Right forelimb (tissue), 1 donor: ENCODE data around the gene SEC61B.

Experiments
- DNase-seq: peaks from one replicate; pipeline ENCODE4 v3.0.0-alpha.2; 2018

SEC61B gene

DNA sequence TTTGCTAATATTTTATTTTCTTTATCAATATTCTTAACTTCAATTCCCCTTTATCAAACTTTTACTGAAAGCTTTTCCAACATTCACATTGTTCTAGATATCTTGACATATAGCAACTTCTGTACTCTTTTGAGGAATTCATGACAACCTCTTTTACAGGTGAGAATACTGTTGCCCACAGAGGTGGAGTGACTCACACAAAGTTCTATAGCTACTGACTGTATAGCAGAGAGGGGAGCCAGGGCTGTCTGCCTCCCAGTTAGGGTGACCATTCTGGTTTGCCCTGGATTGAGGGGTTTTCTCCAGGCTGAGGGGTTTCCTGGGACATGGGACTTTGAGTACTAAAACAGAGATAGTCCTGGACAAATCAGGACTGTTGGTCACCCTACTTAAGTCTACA, 16.2 kb downstream of the SEC61B start:
- no peak for DNase-seq

DNA sequence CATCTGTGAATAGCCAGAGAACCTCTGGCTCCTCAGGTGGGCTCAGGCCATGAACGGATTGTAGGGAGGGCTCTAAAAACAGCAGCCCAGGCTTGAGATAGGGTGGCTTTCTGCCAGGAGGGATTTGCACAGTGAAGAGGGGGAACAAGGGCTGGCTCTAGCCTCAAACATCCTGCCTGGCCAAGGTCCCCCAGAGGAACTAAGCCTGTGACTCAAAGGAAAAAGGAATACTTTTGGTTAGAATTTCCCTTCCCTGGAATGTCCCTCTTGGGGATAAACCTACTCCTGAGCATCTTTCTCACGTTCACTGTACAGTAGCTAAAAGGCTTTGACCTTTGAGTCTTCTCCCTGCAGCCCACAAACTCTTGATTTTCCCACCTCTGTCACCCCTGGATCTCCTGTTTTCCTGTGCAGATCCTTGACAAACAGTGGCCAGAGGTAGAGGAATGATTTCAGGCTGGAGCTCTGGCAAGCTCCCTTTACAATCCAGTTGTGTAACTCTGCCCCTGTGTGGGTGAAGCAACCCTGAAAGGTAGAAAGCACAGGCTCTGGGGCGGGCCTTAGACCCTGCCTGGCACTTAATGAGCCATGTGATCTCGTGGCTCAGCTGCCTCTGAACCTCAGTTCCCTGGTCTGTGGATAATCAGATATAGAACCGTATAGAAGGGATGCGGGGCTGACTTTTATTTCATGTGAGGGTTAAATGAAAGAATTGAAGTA, 17.4 kb downstream of the SEC61B start:
- DNase-seq = no peak

DNA sequence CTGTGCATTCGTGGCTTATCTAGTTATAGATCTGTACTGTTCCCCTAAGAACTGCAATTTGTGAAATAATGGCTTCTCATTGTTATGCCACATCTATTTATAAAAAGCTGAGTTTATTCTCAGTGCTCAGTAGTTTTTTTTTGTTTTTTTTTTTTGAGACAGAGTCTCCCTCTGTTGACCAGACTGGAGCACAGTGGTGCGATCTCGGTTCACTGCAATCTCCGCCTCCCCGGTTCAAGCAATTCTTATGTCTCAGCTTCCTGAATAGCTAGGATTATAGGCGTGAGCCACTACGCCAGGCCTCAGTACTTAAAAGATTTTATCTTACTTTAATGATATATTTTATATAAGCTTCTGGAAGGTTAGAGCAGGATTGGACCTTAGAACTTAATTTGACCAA, 19.0 kb downstream of the SEC61B start:
- no peak for DNase-seq

DNA sequence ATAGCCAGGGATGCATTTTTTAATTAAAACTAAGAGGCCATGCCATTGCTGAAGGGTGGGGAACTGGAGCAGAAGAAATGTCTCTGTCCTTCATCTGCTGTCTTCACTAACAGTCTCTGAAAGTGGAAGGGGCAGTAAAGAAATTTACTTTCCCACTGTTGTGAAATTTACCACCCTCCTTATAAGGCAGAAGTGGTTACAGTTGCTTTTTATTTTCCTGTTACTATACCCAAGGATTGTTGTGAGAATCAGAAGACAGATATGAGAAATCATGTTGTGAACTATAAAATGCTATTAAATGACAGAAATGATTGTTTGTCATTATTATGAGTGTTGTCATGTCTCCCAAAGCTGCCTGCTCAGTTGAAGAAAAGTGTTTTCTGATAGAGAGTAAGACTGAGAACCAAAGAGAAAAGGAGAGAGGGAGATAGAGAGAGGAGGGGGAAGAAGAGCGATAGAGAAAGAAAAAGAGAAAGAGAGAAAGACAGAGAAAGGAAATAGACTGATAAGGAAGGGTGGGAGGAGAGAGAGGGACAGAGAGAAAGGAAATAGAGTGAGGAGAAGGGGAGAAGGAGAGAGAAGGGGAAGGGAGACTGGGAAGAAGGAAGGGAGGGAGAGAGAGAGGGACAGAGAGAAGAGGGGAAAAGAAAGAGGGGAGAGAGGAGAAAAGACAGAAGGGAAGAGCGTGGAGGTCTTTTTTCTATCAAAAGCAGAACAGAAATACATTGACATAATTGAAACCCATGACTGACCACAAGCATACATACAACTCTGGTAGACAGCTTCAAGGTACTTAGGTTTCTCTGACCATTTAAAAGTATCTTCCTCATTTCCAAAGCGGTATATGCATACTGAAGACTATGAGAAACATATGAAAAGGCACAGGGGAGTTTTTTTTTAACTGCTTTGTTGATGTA, 22.5 kb downstream of the SEC61B start:
- DNase-seq = no peak

DNA sequence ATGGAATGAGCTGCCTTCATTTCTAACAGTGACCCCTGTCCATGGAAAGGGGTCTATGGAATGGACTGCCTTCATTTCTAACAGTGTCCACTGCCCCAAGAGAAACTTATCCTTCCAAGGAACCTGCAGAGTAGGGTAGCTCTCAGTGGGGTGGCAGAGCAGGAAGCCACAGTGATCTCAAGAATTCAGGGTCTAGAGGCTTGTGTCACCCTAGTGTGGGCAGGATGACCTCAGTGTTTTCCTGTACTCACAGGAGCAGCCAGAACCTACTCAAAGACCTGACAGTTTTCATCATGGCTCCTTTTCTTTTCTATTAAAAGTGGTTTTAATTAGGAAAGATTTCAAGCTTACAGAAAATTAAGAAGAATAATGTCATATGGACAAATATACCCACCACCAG, 27.5 kb downstream of the SEC61B start:
- DNase-seq = no peak

DNA sequence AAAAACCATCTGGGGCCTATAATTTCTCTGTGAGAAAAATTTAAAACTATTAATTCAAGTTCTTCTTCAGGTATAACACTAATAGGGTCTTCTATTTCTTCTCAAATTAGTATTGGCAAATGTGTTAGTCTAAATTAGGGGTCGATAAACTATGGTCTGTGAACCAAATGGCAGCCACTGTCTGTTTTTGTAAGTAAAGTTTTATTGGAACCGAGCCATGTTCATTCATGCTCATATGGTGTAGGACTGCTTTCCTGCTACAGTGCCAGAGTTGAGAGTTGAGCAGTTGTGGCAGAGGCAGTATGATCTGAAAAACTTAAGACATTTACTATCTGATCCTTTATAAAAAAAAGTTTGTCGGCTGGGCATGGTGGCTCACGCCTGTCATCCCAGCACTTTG, 29.1 kb downstream of the SEC61B start:
- DNase-seq = no peak

DNA sequence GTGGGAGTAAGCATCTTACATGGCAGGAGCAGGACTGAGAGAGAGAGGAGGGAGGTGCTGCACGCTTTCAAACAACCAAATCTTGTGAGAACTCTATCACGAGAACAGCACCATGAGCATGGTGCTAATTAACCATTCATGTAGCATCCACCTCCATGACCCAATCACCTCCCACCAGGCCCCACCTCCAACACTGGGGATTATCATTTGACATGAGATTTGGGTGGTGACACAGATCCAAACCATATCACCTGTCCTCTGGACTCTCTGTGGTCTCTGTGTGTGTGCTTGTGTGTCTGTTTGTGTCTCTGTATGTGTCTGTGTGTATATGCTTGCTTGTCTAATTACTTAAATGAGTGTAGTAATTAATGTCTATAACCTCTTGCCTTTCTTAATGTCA, 31.1 kb downstream of the SEC61B start:
- DNase-seq = no peak

DNA sequence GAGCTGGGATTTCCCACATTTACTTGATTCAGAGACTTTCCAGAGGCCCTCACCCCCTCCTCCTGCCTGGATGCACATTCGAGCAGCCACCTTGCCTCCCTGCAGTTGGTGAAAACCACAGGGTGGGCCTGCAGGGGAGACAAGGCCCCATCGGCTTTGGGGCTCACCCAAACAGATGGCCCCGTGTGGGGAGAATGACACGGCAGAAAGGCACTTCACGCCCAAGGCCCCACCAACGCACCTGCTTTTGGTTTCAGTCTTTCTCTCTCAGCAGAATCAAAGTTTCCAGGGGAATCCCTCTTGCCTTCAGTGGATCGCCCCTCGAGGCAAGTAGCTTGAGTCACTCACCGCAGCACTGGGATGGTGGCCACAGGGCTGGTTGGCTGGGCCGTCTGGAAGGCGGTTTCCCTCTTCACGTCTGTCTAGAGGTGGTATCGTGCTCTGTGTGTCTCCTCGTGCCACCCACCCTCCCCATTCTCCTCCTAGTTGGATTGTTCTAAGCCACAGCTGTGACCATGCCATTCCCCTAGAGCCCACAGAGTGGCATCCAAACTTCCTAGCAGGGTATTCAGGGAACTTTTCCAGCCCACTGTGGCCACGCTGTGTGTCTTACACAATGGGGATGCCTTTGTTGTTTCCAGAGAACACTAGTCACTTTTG, 31.8 kb downstream of the SEC61B start:
- DNase-seq = no peak

DNA sequence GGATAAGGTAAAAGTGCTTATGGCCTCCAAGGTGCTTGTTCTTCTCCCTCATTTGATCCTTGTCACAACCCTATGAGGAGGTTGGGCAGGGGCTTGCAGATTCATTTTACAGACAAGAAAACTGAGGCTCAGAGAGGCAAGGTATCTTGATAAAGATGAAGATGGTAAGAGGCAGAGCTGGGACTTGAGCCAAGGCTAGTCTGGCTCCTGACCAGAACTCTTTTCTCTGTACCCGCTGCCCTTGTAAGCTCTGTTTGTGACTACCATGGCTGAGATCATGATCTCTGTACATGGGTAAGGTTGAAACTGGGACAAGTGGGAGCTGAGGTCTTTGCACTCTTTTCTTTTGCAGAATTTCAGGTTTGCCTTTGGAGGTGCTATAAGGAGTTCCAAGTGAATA, 33.6 kb downstream of the SEC61B start:
- DNase-seq = no peak

DNA sequence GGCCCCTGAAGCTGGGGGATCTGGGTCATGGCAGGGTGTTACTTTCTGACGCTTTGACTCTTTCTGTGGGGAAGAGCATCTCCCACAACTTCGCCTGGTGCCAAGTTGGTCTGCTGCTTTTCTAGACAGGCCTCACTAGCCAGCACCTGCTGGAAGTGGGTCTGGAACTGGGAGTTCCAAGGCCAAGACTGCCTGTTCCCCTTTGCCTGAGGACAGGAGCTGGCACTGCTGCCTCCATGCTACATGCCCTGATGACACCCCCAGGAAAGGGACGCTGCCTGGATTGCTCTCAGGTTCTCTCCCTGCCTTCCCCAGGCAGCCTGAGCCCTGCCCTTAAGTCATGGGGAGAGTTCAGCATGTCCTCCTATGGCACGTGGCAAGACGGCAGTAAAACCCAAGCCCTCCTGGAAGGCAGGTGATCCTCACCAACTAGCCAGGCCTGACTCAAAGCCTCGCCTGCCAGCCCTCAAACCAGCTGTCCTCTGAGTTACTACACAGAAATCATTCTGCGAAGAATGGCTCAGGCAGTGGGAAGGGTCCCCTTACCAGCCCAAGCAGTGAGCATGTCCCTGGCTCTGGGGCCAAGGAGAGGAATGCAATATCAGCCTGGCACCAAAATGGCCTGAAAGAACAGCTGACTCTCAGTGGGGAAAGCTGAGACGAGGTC, 35.8 kb downstream of the SEC61B start:
- DNase-seq = no peak

DNA sequence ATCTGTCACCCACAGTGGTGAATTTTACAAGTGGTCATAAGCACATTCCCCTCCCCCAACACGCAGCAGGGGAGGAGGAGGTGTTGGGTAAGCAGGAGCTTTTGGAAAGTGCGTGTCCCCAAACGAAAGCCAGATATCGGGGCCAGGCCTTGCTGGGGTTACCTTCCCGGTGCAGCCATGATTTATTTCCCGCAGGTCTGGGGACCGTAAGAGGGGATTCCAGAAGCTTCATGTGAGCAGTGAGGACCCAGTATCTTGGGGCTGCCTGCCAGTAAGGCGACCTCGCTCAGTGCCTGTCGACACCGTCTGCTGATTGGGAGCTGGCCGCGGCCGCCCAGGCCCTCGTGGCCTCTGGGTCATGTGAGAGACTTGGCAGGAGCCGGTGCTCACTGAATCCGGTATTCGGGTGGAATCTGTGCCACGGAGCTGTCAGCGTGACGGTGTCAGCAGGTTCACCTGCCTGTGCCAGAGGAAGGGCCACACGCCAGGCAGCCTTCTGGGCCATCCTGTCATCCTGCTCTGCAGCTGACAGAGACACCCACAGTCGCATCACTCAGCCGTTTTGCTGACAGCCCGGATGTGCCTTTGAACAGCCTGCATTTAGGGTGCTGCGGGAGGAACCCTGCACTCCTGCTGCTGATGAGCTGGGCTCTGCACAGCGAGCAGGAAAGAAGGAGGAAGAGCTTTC, 37.3 kb downstream of the SEC61B start:
- peak; percentile 75 for DNase-seq

DNA sequence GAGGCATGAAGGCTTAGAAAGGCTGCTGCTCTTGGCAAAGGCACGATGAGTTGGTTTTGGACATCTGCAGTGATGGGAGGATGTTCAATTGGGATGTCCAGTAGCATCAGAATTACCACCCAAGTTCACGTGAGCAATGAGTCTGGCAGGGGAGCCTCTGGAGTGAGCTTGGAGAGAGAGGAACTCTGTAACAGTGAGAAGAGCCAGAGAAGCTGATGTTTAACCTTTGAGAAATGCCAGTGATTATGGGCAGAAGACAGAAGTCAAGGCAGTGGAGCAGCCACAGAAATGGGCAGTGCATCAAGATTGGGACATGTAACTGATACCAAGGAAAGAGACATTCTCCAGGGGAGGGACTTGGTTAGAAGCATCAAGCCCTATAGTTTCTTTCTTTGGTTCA, 39.8 kb downstream of the SEC61B start:
- DNase-seq = no peak

DNA sequence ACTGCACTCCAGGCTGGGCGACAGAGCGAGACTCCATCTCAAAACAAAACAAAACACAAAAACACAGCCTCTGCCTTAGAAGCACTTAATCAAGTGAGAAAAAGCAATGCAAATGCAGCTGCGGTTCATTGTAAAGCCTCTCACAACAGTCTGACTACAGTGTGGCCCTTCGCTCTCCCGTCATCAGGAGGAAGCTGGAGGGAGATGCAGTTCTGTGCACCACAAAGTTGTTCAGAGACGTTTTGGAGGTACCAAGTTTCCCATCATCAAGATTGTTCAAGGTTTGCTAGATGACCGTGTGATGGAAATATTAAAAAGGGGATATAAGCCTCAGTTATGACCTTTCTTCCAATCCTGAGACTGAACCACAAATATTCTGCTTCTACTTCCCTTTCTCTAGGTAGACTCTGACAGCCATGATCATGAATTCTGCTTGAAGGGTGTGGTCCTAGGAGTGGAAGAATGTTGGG, 40.9 kb downstream of the SEC61B start:
- DNase-seq = no peak

DNA sequence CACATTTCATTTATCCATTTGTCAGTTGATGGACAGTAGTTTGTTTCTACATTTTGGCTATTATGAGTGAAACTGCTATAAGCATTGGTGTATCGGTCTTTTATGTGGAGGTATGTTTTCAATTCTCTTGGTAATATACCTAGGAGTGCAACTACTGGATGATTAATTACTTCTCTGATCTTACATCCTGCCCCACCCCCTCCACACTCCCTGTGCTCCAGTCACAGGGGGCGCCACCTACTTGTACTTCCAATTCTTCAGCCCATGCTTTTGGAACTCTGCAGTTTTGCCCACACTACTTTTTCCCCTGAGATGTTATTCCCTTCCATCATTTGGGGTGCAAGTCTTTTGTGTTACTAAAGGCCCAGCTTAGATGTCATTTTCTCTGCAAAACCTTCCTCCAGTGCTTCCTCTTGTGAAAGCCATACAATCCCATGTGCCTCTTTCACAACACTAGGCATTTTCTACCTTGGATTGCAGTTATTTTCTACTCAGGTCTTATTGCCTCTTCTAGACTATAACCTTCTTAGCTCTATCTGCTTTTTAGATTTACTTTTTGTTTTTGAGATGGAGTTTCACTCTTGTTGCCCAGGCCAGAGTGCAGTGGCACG, 42.1 kb downstream of the SEC61B start:
- no peak for DNase-seq

DNA sequence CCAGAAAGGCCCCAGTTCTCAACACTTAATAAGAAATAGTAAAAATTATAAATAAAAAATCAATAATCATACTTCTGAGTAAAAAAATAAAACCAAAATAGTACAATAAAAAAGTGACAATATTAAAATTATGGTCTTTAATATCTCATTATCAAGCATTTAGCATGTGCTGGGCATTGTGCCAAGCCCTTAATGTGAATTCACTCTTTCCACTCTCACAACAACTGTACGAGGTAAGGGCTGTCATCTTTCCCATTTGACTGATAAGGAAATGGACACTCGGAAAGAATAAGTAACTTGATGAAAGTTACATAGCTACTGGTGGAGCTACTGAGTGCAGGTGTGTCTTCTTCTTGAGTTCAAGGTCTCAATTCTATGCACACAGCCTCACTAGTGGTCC, 43.6 kb downstream of the SEC61B start:
- no peak for DNase-seq

DNA sequence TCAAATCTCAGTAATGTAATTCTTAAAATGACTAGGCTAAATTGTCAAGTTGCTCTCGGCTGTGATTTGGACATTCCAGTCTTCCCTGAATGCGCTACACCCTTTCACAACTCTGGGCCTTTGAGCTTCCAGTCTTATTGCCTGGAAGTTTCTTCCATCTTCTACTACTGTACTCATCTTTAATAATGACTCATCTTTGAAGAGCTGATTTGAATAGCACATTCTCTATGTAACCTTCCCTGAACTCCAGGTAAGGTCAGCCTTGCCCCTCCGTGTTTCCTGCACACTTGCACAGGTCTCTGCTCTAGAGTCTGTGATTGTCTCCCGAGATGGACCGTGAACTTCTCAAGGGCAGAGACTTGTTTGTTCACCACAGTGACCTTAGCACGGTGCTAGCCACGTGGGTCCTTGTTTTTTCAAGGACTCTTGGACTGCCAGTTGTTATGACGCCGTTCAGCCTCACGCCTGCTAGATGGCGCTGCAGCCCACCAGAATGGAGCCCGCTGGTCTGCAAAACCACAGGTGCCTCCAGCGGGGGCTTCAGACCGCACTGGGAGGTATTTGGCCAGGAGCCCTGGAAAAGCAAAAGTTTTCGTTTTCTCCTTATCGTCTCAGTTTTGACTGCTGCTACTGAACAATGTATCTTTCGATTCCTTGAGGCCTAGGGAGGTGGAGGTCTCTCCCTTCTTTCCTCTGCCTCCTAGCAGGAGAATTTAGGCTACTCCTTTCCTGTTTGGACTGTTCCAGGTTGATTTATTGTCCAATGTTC, 44.4 kb downstream of the SEC61B start:
- DNase-seq = peak; percentile 80

DNA sequence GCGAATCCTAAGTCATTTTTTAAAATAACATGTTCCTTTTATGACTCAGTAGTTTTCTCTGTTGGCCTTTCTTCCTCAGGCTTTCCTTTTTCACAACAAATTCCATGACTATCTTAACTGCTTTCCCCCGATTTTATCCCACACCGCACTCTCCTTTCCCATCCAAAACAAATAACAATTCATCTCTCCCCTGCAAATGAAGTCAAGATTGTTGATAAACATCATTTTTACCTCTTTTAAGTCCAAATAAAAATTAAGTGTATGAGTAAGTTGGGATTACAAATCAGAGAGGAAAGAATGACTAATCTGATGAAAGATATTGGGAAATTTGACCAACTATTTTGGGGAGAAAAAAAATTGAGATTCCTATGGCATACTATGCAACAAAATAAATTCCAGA, 47.3 kb downstream of the SEC61B start:
- DNase-seq = no peak

DNA sequence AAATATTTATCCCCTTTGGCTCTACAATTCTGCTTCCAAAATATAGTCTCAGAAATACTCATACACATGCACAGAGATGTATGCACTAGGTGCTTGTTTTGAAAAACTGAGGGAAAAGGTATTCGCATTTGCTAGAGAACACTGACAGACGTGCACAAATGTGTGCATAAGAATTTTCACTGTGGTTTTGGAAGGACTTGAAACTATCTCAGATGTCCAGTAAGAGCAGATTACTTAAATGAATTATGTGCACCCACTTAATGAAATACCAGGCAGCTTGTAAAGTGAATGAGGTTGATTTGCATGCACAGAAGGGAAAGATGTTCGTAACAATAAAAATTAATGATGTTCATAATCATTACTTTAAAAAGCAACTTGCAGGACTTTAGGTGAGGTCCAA, 48.4 kb downstream of the SEC61B start:
- DNase-seq = no peak

DNA sequence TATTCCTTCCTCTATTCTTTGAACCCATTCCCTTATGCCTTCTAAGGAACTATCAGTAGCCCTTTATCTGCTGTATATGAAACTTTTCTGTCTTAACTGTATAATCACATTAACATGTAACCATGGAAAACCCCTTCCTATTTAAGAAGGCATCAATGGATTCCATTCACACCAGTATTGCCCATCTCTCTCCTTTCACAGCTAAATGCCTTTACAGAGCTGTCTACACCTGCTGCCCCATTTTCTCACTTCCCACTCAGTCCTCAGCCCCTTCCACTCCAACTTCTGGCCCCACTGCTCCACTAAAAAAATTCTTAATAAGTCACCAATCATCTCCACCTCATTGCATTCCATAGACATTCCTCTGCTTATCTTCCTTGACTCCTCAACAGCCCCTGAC, 50.8 kb downstream of the SEC61B start:
- no peak for DNase-seq

DNA sequence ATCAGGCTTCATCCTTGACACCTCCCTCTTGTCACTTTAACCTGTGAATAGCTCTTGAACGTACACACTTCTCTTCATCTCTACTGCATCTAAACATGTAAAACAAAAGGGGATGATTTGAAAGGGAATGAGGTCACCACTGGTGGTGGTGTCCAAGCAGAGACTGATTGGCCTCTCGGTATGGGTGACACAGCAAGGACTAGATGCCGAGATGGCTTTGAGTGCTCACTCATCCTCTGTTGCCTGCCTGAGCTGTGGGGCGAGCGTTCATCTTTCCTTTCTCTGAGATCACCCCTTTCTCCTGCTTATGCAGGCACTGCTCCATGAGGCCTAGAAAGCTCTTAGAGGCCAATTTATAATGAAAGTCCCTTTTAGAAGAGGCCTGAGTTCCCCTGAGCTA, 51.9 kb downstream of the SEC61B start:
- no peak for DNase-seq

DNA sequence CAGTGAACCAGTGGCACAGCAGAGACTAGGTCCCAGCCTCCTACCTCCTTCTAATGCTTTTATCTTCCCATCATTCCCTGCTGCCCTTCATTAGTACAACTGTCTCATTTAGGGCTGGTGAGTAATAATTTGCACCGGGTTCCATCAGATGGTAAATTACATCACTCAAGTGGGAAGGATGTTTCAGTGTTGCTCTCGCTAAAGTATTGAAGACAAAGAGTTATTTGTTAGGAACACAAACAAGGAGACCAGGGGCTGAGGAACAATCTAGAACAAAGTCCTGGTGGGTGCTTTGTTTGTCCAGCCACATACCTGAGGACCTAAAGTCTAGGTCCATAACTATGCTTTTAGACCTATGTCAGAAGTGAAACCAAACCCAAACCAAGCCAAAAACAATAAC, 52.4 kb downstream of the SEC61B start:
- DNase-seq = no peak
